ENCODE results near the gene FER.
A peak's percentile ranks its signal among the peaks of the same experiment; 100 is the strongest.
"Not testable (repeated sequence)": the region's sequence is repeated elsewhere in the genome, so short reads cannot be mapped to it uniquely, and the experiment has no call there.

The FER gene

DNA sequence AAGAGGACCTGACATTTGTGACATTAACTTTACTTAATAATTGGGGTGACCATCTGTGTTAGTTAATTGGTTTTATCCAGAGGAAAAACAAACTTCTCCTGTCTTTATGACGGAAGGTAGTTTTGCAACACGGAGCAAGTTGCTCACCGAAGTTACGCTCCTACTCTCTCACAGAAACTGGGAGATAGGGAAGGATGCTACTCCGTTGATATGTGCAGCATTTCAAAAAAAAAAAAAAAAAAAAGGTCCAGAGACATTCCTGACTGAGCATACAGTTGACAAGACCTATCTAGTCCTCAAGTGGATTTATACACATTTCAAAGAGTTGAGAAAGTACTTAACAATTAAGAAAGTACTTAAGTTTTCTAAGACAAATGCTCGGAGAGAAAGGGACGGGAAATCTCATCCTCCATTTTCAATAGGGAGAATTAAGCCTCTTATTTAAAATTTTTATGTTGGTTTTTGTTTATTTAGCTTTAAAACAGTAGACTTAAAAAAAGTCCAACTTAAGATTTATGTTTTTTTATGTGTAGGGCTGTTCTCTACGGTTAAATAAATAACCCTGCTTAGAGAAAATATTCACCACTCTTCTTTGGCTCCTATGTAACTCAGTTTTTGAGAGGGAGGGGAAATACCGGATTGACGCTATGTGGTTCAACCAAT, 455 bp upstream of the FER start:
- DNase-seq (ENCODE audit: low read depth in 2 of 2): no peak

DNA sequence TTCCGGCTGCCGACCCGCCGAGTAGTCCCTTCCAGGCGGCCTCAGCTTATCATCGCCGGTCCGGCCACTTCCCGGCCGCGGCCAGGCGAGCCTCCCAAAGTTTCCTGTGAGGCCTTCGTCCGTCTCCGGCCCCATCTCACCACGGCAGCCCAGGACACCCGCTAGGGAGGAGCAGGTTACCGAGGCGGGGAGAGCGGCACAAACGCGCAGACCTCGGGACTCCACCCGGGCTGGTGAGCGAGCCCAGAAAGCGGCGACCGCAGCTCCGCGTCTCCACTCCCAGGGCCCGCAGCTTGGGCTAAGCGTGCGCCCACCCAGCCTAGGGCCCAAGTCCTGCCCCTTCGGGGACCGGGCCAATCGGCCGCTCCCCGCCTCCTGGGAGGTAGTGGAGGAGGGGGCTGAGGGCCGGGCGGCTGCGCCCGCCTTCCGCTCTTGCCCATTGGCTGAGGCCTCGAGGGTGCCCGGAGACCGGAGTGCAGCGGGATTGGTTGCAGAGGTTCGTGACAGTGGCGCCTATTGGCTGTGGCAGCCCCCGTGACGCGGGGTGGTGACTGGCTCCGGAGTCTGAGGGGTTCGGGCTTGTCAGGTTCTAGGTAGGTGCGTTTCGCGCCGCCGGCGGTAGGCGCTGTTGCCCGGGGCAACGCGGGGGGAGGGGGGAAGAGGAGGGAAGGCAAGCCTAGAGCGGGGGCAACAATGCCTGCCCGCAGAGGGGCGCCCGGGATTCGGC, 867 bp downstream of the FER start:
- peak; percentile 89 to 94 for DNase-seq (ENCODE audit: low read depth in 2 of 2)

DNA sequence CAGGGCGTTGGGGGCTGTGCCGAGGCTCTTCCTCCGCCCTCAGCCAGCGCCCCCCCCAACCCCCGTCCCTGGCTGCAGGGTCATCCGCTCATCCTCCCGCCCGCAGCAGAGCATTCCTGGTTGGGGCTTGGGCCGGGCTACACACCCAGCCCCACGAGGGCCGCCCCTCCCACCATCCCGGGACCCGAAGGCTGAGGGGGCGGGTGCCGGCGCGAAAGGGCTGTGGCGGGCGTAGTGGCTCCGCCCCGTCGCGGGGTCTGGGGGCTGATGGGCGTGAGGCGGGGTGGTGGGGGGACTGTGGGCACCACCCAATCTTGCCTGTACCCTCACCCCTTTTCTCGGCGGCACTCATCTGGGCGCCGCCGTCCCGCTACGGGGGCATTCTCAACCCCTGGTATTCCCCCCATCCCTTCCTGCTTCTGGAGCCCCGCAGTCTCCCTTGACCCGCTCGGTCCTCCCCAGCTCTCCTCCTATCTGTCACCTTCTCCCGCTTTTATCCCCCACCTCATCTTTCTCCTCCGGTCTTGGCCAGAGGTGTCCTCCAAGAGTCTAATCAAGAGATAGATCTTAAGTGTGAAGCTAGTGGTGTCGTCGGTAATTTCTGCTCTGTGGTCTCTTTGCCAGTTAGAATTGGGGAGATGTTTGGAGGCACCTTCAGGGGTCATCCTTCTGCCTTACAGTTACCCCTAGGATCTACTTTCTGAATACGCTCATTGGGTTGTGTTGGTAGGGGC, 1.6 kb downstream of the FER start:
- no peak for DNase-seq (ENCODE audit: low read depth in 2 of 2)

DNA sequence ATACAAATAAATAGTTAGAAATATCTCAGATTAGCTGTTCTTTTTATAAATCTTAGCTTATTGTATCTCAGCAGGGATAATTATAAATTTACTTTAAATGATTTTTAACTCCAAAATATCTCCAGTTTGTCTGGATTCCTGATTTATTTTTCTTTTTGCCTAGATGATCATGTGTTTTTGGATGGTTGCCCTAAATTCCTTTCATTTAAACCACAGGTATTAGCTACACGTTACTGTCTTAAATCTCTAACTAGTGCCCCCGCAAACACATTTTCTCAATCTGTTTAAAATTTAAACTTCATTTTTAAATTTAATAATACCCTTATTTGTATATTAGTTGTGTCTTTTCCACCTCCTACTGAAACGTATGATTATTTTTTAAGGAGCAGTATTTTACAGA, 5.6 kb downstream of the FER start:
- DNase-seq (ENCODE audit: low read depth in 2 of 2): no peak

DNA sequence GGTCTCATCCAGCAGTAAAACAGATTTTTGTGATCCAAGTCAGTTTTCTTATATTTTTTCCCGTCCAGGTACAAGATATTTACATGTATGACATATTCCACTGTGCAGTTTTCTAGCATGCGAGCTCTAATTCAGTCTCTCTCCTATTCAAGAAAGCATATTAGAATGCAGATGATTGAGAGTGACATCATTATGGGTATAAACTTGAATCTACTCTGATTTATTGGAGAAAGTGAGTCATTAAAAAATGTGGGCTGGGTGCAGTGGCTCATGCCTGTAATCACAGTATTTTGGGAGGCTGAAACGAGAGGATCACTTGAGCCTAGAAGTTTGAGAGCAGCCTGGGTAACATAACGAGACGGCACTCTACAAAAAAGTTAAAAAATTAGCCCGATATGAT, 6.2 kb downstream of the FER start:
- no peak for DNase-seq (ENCODE audit: low read depth in 2 of 2)

DNA sequence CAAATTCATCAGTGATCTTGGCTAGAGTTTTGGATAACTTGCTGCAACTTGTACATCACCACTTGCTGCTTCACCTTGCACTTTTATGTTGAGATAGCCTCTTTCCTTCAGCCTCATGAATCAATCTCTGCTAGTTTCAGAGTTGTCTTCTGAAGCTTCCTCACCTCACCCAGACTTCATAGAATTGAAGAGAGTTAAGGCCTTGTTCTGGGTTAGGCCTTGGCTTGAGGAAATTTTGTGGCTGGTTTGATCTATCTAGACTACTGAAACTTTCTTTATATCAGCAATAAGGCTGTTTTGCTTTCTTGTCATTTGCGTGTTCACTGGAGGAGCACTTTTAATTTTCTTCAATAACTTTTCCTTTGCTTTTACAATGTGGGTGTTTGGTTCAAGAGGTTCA, 12.8 kb downstream of the FER start:
- no peak for DNase-seq (ENCODE audit: low read depth in 2 of 2)

DNA sequence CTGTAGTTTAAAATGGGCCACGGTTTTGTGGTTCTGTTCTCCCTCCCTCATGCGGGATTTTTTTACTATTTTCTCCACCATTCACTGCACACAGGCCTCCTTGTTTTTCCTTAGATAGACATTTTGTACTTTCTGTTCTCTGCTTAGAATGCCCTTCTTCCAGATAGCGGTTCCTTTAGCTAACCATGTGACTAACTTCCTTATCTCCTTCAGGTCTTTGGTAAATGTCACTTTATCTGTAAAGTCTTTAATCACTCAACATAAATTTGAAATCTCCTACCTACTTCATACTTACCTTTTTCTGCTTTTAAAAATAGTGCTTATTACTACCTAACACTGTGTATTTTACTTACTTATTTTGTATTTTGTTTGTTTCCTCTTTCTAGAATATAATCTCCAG, 15.0 kb downstream of the FER start:
- no peak for DNase-seq (ENCODE audit: low read depth in 2 of 2)

DNA sequence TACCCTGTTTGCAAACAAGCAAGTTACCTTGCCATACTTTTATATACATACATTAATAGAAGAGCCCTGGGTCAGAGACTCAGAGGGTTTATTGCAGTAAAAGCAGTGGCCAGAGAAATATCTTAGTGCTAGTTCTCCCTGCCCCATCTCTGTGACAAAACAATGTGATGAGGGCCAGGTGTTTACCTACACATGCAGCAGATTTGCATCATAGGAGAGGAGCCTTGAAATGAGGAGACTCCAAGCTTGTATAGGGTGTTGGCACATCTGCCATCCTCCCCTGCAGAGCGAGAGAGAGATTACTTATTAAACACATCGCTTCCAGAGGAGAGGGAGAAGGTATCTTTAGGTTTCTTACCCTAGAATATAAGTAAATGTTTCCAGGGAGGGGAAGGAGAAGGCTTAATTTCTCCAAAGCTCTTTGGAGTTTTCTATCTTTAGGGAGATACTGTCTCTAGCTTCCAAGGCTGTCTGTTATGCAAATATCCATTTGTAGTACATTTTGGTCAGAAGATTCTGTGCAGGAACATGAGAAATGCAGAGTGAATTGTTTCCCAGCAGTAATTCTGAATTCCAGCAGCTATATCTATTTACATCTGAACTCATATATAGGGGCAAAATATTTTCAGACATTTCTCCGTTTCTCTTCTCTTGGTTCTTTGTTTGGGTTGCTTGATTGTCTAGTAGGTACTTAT, 15.7 kb downstream of the FER start:
- no peak for DNase-seq (ENCODE audit: low read depth in 2 of 2)

DNA sequence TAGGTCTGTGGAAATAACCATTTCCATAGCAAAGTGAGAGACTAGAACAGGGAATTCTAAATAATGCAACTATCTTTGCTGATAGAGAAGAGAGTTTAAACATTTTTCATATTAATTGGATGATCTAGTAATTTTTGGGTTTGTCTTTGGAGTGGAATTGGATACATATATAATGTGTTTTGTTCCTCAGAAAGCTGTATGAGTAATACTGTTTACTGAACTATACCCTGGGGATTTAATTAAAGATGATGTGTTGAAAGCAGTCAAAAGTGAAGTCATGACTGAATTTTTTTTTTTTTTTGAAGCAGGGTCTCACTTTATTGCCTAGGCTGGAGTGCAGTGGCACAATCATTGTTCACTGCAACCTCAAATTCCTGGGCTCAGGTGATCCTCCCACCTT, 17.9 kb downstream of the FER start:
- no peak for DNase-seq (ENCODE audit: low read depth in 2 of 2)

DNA sequence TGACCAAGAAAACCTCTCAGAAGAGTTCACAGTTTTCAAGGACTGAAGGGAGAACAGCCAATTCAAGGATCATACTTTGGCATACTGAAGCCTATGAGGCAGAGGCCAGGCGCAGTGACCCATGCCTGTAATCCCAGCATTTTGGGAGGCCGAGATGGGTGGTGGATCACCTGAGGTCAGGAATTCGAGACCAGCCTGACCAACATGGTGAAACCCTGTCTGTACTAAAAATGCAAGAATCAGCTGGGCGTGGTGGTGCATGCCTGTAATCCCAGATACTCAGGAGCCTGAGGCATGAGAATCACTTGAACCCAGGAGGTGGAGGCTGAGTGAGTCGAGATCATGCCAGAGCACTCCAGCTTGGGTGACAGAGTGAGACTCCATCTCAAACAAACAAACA, 19.2 kb downstream of the FER start:
- DNase-seq (ENCODE audit: low read depth in 2 of 2): not testable (repeated sequence)

DNA sequence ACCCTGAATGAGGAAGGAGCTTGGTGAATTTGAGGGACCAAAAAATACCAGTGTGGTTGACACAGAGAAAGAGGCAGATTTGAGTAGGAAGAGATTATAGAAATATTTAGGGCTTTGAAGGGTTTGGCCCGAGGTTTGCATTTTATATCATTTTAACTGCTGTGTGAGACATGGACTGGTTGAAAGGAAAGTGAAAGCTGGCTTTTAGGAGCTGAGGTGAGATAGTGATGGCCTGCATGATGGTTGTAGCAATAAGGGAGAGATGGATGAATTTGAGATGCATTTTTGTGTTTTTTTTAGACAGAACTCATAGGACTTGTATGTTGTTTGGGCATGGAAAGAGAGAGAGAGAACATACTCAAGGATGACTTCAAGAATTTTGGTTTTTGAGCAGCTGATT, 21.7 kb downstream of the FER start:
- DNase-seq (ENCODE audit: low read depth in 2 of 2): no peak

DNA sequence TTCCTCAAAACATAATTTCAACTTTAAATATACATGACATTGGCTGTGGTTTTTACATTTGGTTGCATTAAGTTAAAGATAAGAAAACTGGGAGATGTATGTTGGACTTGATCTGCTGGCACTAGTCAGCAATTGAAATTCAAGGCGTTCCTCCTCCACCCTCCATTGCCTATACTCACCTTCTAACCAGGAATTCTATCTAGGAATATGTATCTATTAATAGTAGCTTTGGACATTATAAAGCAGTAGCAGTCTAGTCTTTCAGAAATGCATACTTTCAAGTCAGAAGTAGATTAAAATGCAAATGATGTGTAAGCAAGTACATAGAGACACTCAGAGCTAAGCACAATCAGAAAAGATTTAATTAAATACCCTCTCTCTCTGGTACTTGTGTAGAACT, 24.9 kb downstream of the FER start:
- DNase-seq (ENCODE audit: low read depth in 2 of 2): no peak

DNA sequence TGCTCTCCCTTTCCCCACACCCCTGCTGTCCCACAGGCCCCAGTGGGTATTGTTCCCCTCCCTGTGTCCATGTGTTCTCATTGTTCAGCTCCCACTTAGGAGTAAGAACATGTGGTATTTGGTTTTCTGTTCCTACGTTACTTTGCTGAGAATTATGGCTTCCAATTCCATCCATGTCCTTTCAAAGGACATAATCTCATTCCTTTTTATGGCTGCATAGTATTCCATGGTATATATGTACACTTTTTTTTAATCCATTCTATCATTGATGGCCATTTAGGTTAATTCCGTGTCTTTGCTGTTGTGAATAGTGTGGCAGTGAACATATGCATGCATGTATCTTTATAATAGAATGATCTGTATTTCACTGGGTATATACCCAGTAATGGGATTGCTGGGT, 25.6 kb downstream of the FER start:
- no peak for DNase-seq (ENCODE audit: low read depth in 2 of 2)

DNA sequence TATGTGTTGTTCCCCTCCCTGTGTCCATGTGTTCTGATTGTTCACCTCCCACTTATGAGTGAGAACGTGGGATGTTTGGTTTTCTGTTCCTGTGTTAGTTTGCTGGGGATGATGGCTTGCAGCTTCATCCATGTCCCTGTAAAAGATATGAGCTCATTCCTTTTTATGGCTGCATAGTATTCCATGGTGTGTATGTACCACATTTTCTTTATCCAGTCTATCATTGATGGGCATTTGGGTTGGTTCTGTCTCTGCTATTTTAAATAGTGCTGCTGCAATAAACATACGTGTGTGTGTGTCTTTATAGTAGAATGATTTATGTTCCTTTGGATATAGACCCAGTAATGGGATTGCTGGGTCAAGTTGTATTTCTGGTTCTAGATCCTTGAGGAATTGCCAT, 26.4 kb downstream of the FER start:
- DNase-seq (ENCODE audit: low read depth in 2 of 2): not testable (repeated sequence)

DNA sequence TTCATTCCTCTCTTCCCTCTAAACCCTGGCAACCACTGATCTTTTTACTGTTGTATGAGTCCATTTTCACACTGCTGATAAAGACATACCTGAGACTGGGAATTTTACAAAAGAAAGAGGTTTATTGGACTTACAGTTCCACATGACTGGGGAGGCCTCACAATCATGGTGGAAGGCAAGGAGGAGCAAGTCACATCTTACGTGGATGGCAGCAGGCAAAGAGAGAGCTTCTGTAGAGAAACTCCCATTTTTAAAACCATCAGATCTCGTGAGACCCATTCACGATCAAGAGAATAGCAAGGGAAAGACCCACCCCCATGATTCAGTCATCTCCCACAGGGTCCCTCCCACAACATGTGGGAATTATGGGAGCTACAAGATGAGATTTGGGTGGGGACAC, 29.9 kb downstream of the FER start:
- not testable (repeated sequence) for DNase-seq (ENCODE audit: low read depth in 2 of 2)

DNA sequence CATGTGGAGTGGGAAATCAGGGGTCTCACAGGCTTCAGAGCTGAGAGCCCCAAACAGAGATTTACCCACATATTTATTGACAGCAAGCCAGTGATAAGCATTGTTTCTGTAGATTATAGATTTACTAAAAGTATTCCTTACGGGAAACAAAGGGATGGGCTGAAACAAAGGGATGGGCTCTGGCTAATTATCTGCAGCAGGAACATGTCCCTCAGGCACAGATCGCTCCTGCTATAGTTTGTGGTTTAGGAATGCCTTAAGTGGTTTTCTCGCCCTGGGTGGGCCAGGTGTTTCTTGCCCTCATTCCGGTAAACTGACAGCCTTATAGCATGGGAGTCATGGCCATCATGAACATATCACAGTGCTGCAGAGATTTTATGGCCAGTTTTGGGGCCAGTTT, 36.9 kb downstream of the FER start:
- not testable (repeated sequence) for DNase-seq (ENCODE audit: low read depth in 2 of 2)

DNA sequence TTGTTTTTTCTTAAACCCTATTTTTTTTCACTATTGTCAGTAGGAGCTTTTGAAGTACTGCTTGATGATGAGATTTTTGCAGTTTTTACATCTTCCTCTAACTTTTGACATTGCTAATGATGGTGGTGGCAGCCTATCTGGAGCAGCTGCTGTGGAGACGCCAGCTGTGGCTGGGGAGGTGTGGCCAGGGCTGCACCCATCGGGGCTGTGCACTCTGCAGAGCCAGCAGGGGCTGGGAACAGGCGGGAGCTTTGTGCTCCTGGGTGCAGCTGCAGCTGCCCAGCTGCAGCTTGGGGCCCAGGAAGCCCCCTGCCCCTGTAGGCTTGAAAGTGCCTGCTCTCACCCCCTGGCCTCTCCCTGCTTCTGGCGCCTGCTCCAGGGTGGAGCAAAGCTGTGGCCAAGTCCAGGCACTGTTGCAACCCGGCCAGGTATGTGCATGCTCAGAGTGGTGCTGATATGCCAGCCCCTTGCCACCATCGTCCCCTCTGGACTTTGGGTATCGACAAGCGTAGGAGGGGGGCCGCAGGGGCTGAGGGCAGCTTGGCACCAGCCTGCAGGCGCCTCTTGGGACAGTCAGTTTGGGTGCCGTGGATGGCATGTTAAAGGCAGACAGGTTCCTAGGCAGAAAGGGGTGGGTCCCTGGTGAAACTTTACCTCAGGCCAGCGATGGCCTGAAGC, 39.2 kb downstream of the FER start:
- no peak for DNase-seq (ENCODE audit: low read depth in 2 of 2)

DNA sequence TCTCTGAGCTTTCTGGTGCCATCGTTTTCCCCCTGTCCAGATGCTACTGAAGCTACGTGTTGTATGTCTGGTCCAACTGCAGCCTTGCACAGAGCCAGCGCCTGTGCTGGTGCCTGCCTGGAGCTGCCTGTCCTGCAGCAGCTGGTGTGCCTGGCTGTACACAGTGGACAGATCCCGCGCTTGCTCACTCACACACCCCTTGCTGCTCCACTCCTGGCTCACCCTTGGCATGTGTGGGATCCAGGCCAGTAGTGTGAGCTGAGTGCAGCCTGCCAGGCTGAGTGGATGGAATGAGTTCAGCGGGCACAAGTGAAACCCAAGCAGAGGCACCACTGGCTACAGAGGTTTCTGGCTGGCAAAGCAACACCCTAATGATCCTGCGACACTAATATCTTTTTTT, 40.4 kb downstream of the FER start:
- no peak for DNase-seq (ENCODE audit: low read depth in 2 of 2)

DNA sequence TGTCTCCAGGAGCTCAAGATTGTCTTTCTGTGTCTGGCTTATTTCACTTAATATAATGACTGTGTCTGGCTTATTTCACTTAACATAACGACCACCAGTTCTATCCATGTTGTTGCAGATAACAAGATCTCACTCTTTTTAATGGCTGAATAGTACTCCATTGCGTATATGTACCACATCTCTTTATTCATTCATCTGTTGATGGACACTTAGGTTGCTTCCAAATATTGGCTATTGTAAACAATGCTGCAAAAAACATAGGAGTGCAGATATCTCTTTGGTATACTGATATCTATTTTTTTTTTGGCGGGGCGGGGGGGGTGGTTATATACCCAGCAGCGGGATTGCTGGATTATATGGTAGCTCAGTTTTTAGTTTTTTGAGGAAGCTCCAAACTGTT, 45.5 kb downstream of the FER start:
- no peak for DNase-seq (ENCODE audit: low read depth in 2 of 2)

DNA sequence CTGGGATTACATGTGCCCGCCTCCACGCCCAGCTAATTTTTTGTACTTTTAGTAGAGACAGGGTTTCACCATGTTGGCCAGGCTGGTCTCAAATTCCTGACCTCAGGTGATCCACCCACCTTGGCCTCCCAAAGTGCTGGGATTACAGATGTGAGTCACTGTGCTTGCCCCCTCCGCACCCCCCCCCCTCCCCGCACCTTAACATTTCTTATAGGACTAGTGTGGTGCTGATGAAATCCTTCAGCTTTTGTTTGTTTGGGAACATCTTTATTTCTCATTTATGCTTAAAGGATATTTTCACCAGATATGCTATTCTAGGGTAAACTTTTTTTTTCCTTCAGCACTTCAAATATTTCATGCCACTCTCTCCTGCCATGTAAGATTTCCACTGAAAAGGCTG, 46.7 kb downstream of the FER start:
- not testable (repeated sequence) for DNase-seq (ENCODE audit: low read depth in 2 of 2)

DNA sequence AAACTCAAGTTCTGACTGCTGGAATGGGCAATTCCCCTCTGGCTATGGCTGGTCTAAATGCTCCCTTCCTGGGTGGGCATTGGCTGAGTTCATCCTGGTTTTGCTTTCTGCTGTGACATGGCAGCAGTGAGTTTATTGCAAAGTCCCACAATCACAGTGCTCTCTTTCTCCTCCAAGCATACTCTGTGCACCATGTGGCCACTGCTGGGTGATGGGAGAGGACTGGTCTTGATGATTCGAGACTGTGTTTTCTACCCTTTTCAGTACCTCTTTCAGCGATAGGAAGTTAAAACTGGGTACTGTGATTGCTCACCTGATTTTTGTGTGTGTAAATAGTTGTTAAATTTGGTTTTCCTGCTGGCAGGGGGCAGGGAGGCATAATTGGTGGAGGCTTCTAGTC, 49.7 kb downstream of the FER start:
- no peak for DNase-seq (ENCODE audit: low read depth in 2 of 2)

DNA sequence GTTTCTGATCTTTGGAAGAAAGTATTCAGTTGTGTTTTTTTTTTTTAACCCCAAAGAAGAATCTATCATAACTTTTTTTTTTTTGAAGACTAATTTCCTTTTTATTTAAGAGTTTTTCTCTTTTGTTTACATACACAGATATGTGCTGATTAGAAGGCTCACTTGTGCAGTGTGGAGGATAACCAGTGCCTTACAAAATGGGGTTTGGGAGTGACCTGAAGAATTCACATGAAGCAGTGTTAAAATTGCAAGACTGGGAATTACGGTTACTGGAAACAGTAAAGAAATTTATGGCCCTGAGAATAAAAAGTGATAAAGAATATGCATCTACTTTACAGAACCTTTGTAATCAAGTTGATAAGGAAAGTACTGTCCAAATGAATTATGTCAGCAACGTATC, 50.3 kb downstream of the FER start:
- DNase-seq (ENCODE audit: low read depth in 2 of 2): no peak
